CD14-positive monocyte (primary cell): ENCODE data around the gene PTPRD. TPM values are rescaled to one million over a fixed set of nuclear protein-coding genes. Genes with fewer than 3 reads are reported as not detected.

ENCODE experiments used
- DNase-seq, 3 donors: peaks; one replicate each; pipeline ENCODE4 v3.0.0-alpha.2; 2011 to 2022
- H2AFZ ChIP-seq: 2 replicates; pipeline ENCODE4 v1.6.0; 2012; ENCODE audit warnings: mild to moderate bottlenecking, low read depth, low read length, inconsistent platforms; ENCODE audit not compliant: insufficient read depth, poor library complexity, severe bottlenecking
- H3K27ac ChIP-seq, 2 donors: 1 replicate in 1 of 2; 2 replicates in 1 of 2; pipeline ENCODE4 v1.5.1; 2012 to 2013; ENCODE audit warnings: low read length in 2 of 2, control low read depth in 1 of 2, inconsistent platforms in 1 of 2, low read depth in 1 of 2, mild to moderate bottlenecking in 1 of 2
- H3K27me3 ChIP-seq, 2 donors: one replicate each; pipeline versions ENCODE4 v1.6.0 to v1.6.1; 2011 to 2013; ENCODE audit warnings: low read length in 2 of 2; ENCODE audit not compliant: control insufficient read depth in 2 of 2, insufficient read depth in 2 of 2
- H3K36me3 ChIP-seq, 2 donors: replicated peaks in 1 of 2; 1 replicate in 1 of 2; 2 replicates in 1 of 2; pipeline versions ENCODE4 v1.5.1 to v1.6.1; 2012 to 2013; ENCODE audit warnings: low read length in 2 of 2, control low read depth in 1 of 2, inconsistent platforms in 1 of 2, mild to moderate bottlenecking in 1 of 2; ENCODE audit not compliant: insufficient read depth in 2 of 2, control insufficient read depth in 1 of 2
- H3K4me1 ChIP-seq, 2 donors: 1 replicate in 1 of 2; 2 replicates in 1 of 2; pipeline versions ENCODE4 v1.5.1 to v1.6.1; 2012 to 2013; ENCODE audit warnings: low read length in 2 of 2, control low read depth in 1 of 2, inconsistent platforms in 1 of 2, mild to moderate bottlenecking in 1 of 2, moderate library complexity in 1 of 2; ENCODE audit not compliant: insufficient read depth in 2 of 2, control insufficient read depth in 1 of 2
- H3K4me2 ChIP-seq: replicated peaks from 2 replicates; pipeline ENCODE3; 2012; ENCODE audit warnings: low read length, moderate library complexity, mild to moderate bottlenecking; ENCODE audit not compliant: poor library complexity, severe bottlenecking; ENCODE audit errors: extremely low read depth
- H3K4me3 ChIP-seq, 3 experiments: fragments of 200-600 bp in 1 of 3; sonication (generic) in 1 of 3; replicated peaks in 1 of 3; 1 replicate in 2 of 3; 2 replicates in 1 of 3; pipeline ENCODE4 v1.5.1; 2011 to 2013; ENCODE audit warnings: low read length in 3 of 3, mild to moderate bottlenecking in 3 of 3, control low read depth in 2 of 3, low read depth in 2 of 3, inconsistent platforms in 1 of 3, moderate library complexity in 1 of 3
- H3K79me2 ChIP-seq: 2 replicates; pipeline ENCODE4 v1.6.0; 2012; ENCODE audit warnings: mild to moderate bottlenecking, control low read depth, inconsistent platforms, low read length, moderate library complexity; ENCODE audit not compliant: insufficient read depth
- H3K9ac ChIP-seq: 2 replicates; pipeline ENCODE4 v1.6.0; 2017; ENCODE audit warnings: low read length, mild to moderate bottlenecking; ENCODE audit not compliant: insufficient read depth, poor library complexity, severe bottlenecking
- H3K9me3 ChIP-seq, 2 donors: replicated peaks in 1 of 2; 1 replicate in 1 of 2; 2 replicates in 1 of 2; pipeline versions ENCODE4 v1.5.1 to v1.6.1; 2012 to 2013; ENCODE audit warnings: low read length in 2 of 2, control low read depth in 1 of 2; ENCODE audit not compliant: control insufficient read depth in 1 of 2, insufficient read depth in 1 of 2
- H4K20me1 ChIP-seq: 2 replicates; pipeline ENCODE4 v1.6.0; 2012; ENCODE audit warnings: mild to moderate bottlenecking, low read length, control low read depth, moderate library complexity; ENCODE audit not compliant: insufficient read depth
- H3K27ac Mint-ChIP-seq, 7 donors: one replicate each; pipeline ENCODE4 v1.8.0; 2020; ENCODE audit warnings: mild to moderate bottlenecking in 7 of 7, mixed read lengths in 7 of 7, moderate library complexity in 6 of 7, inconsistent platforms in 2 of 7
- H3K27me3 Mint-ChIP-seq, 3 donors: one replicate each; pipeline ENCODE4 v1.8.0; 2021 to 2022; ENCODE audit warnings: low read depth in 3 of 3, mild to moderate bottlenecking in 3 of 3, mixed read lengths in 3 of 3, moderate library complexity in 3 of 3, inconsistent platforms in 1 of 3
- H3K36me3 Mint-ChIP-seq, 2 donors: one replicate each; pipeline ENCODE4 v1.8.0; 2020; ENCODE audit warnings: mixed read lengths in 2 of 2, inconsistent platforms in 1 of 2, mild to moderate bottlenecking in 1 of 2
- H3K4me1 Mint-ChIP-seq: one replicate; pipeline ENCODE4 v1.8.0; 2020; ENCODE audit warnings: mild to moderate bottlenecking, mixed read lengths
- H3K4me3 Mint-ChIP-seq, 2 donors: one replicate each; pipeline ENCODE4 v1.8.0; 2020; ENCODE audit warnings: mild to moderate bottlenecking in 2 of 2, mixed read lengths in 2 of 2, moderate library complexity in 1 of 2
- H3K9me3 Mint-ChIP-seq, 7 donors: one replicate each; pipeline ENCODE4 v1.8.0; 2020 to 2022; ENCODE audit warnings: mixed read lengths in 7 of 7, mild to moderate bottlenecking in 6 of 7, moderate library complexity in 6 of 7, inconsistent platforms in 2 of 7
- WGBS: methylation state at CpG from one replicate; pipeline ENCODE4 v1.1.5; 2013; ENCODE audit warnings: missing lambda C conversion rate; ENCODE audit not compliant: insufficient coverage; 5-methylcytosine and 5-hydroxymethylcytosine counted together
- intact Hi-C, 2 donors: fragments of 100-400 bp; cut with micrococcal nuclease; formaldehyde crosslinking; loops; one replicate each; pipeline versions ENCODE4 v1.15.0 to v1.15.1; 2023
- polyA plus RNA-seq, 3 donors: library from polyadenylated mRNA; depleted of rRNA in 1 of 3; unstranded in 2 of 3; stranded (reverse) in 1 of 3; fragments of 300-500 nt in 2 of 3; fragments of >200 nt in 1 of 3; fragmentation: Illumina TruSeq in 2 of 3; gene quantifications; 1 replicate in 2 of 3; 2 replicates in 1 of 3; pipeline ENCODE4 v1.2.3, GENCODE V29; 2012 to 2021
- TF ChIP-seq, protein P1 (sequence below): fragments of 200-600 bp; IDR thresholded peaks from one replicate; pipeline ENCODE4 v1.8.0; 2022; ENCODE audit warnings: antibody characterized with exemption, mild to moderate bottlenecking

PTPRD gene
- polyA plus RNA-seq, 3 donors, result not detected

DNA sequence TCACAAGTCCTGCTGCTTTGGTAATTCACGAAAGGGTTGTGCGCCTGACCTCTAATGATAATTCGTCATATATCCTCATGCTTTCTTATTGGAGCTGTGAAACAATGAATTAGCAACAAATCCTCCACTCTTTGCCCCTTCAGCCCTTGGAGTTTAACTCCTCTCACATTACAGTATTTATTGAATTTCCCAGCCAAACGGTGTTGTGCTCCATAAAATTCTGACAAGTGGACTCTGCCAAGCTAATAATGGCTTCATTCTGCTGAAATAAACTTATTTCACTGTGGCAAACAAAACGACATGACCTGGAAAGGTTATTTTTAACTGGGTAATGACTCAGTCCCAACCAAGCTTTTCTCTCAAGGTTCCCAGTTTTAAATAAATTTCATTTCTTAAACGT, 1828.9 kb downstream of the PTPRD start:
- Histone ChIP-seq H3K9ac (no peak overlapping the region), H3K36me3 (no peaks in the 10 kb centered on the region), H3K27ac (no peak overlapping the region), H3K79me2 (no peaks in the 10 kb centered on the region), H3K9me3 (no peaks in the 10 kb centered on the region), H2AFZ (no peak overlapping the region), H3K27me3 (no peaks in the 10 kb centered on the region), H3K4me1 (no peaks in the 10 kb centered on the region), H3K4me3 (no peak overlapping the region), H3K4me2 (no peak overlapping the region), H4K20me1 (no peaks in the 10 kb centered on the region)
- intact Hi-C loops, result no loop called here
- DNase-seq, result no peak
- Mint-ChIP-seq H3K9me3 (peaks cover 0 to 2% (median 0%) of the 10 kb centered on the region in 7 donors), H3K4me1 (no peaks in the 10 kb centered on the region), H3K4me3 (no peak overlapping the region), H3K27ac (no peak overlapping the region), H3K36me3 (no peaks in the 10 kb centered on the region), H3K27me3 (no peaks in the 10 kb centered on the region)
- 89% methylated on average over 4 of the region's 6 CpGs for whole genome bisulfite sequencing
- TF ChIP-seq, protein P1, sequence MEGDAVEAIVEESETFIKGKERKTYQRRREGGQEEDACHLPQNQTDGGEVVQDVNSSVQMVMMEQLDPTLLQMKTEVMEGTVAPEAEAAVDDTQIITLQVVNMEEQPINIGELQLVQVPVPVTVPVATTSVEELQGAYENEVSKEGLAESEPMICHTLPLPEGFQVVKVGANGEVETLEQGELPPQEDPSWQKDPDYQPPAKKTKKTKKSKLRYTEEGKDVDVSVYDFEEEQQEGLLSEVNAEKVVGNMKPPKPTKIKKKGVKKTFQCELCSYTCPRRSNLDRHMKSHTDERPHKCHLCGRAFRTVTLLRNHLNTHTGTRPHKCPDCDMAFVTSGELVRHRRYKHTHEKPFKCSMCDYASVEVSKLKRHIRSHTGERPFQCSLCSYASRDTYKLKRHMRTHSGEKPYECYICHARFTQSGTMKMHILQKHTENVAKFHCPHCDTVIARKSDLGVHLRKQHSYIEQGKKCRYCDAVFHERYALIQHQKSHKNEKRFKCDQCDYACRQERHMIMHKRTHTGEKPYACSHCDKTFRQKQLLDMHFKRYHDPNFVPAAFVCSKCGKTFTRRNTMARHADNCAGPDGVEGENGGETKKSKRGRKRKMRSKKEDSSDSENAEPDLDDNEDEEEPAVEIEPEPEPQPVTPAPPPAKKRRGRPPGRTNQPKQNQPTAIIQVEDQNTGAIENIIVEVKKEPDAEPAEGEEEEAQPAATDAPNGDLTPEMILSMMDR, result no peak

DNA sequence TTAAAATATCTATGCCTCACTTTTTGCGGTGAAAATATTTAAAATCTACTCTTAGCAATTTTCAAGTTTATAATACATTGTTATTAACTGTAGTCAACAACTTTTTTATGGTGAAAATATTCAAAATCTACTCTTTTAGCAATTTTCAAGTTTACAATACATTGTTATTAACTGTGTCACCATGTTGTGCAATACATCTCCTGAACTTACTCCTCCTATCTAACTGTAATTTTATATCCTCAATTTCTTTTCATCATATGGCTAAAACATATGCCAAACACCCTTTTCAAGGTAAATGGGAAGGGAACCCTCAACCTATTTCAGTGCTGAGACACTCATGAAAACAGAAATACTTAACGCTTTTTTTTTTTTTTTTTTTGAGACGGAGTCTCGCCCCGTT, 1830.6 kb downstream of the PTPRD start:
- WGBS, result 100% methylated on average over 1 of the region's 5 CpGs
- no peak overlapping the region for H3K4me3 Mint-ChIP-seq
- intact Hi-C loops, result no loop called here

More for the DNA sequence above, 1830.6 kb downstream of the PTPRD start:
- H3K4me2 ChIP-seq, result no peak overlapping the region
- Mint-ChIP-seq H3K36me3 (no peaks in the 10 kb centered on the region), H3K4me1 (no peaks in the 10 kb centered on the region), H3K9me3 (peaks cover 0 to 2% (median 0%) of the 10 kb centered on the region in 7 donors), H3K27ac (no peak overlapping the region), H3K27me3 (no peaks in the 10 kb centered on the region)
- no peak overlapping the region for H3K4me3 ChIP-seq
- H3K79me2 ChIP-seq, result no peaks in the 10 kb centered on the region
- H3K4me1 ChIP-seq, result no peaks in the 10 kb centered on the region
- no peaks in the 10 kb centered on the region for H3K9me3 ChIP-seq
- no peaks in the 10 kb centered on the region for H3K36me3 ChIP-seq
- H4K20me1 ChIP-seq, result no peaks in the 10 kb centered on the region
- H3K27ac ChIP-seq, result no peak overlapping the region
- no peak for DNase-seq
- no peak overlapping the region for H3K9ac ChIP-seq
- H2AFZ ChIP-seq, result no peak overlapping the region
- TF ChIP-seq, protein P1, result no peak
- no peaks in the 10 kb centered on the region for H3K27me3 ChIP-seq
